MV-4-11 (cell line): ENCODE data around the gene SH2D3C.
A peak's percentile ranks its signal among the peaks of the same experiment; 100 is the strongest.

ENCODE experiments used
- DNase-seq: peaks from one replicate; lab custom pipeline; 2025; lab: John Stamatoyannopoulos, UW

The SH2D3C gene

GRCh38 chr9:127778280-127779135, at the start of gene SH2D3C:
Gene SH2D3C, minus strand, starts transcription at chr9:127778666. Its CDS starts 39 bp downstream, at chr9:127778627.
- peak; percentile 78 for DNase-seq

DNA sequence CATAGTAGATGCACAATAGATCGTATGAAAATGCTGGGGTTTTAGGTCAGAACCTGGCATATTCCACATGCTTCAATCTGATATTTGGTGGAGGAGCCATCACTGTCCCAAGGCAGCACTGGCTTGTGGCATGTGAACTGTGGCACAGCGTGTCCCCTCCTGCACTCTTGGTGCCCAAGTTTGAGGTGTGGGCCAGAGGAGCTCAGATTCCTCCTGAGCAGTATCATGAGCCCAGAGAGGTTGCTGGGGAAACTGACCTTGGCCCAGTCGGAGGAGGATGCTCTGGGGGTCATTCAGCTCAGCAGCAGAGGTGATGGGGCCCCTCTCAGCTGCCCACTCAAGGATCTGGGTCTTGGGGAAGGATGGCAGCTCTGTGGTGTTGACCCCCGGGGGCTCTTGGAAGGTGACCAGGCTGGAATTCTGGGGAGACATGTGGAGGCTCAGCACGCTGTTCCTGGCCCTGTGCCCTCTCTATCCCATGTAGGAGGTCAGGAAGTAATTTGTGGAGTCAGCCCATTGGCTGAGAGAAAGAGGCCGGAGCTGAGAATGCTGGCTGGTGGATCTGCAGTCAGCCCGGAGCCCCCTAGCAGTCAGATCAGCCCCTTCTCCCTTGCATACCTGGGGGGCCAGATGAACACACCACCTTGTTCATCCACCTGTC, 47.9 kb upstream of the SH2D3C start:
- no peak for DNase-seq

- no peak for DNase-seq
These were observed 47.0 kb upstream of the SH2D3C start for GRCh38 chr9:127825319-127826051.

DNA sequence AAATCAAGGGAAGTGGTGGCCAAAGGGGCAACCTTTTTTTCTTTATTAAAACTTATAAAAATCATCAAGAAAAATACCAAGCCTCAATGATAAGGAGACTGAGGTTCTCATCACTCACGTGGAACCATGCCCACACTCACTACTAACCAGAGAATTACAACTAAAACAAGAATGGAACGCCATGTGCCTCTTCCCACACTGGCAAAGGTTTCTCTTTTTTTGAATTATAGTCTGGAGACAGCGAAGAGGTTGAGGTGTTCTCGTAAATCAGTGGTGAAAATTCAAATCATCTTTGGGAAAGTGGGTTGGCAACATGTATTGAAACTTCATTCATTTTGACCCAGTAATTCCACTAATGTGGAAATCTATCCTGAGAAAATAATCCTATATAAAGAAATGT, 43.6 kb upstream of the SH2D3C start:
- DNase-seq: no peak

GRCh38 chr9:127818574-127818973, 40.1 kb upstream of the SH2D3C start:
- no peak for DNase-seq

DNA sequence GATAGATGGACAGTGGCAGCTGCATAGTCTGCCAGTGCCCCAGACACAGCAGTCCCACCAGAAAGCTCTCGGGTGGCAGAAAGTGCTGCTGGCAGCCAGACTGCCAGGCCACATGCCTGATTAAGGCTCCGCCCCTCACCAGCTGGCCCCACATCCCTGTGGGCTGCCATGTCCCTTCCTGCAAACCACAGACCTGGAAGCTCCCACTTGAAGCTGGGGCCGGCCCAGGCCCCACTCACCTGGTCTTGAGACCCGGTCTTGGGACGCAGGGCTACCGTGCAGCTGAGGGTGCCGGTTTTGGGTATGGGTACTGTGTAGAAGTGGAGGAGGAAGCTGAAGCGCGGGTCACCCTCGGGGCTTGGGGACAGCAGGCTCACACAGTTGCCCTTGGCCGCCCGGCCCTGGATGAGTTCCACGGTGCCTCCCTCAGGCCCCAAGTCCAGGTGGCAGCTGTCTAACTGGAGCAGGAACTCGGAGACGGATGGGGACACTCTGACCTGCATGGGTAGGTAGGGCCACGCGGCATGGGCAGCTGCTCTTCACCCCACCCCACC, 39.5 kb upstream of the SH2D3C start:
- DNase-seq: no peak

GRCh38 chr9:127816728-127817127, 38.3 kb upstream of the SH2D3C start:
- no peak for DNase-seq

DNA sequence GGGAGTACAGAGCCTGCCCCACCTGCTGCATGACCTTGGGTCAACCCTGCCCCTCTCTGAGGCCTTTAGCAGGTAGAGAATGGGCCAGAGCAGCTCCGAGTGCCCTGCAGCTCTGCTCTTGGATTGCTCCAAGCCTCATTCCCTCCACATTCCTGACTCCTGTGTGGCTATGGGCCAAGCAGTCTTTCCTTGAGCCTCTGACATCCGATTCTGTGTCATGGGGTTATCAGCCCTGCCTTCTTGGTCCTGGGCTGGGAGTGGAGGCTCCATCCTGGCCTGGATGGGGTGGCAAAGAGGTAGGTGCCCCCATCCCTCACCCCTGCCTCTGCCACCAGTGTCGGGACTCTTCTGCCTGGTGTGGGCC, 37.9 kb upstream of the SH2D3C start:
- no peak for DNase-seq

- no peak for DNase-seq
These were observed 37.3 kb upstream of the SH2D3C start for GRCh38 chr9:127815512-127816361.

GRCh38 chr9:127814619-127815511, 36.4 kb upstream of the SH2D3C start:
- DNase-seq: no peak

- no peak for DNase-seq
These were observed 35.3 kb upstream of the SH2D3C start for GRCh38 chr9:127813686-127814226.

DNA sequence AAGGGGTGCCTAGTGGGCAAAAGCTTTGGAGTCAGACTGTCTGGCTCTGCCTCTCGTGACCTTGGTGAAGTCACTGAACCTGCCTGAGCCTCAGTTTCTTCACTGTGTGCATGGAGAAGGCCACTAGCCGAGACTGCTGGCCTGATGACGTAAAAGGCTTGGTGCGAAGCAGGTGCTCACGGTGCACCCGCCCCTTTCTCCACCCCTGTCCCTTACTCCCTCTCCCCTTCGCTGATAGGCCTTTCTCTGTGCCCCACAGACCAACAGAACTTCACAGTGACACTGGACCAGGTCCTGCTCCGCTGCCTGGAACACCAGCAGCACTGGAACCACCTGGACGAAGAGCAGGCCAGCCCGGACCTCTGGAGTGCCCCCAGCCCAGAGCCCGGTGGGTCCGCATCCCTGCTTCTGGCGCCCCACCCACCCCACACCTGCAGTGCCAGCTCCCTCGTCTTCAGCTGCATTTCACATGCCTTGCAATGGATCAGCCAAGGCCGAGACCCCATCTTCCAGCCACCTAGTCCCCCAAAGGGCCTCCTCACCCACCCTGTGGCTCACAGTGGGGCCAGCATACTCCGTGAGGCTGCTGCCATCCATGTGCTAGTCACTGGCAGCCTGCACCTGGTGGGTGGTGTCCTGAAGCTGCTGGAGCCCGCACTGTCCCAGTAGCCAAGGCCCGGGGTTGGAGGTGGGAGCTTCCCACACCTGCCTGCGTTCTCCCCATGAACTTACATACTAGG, 34.6 kb upstream of the SH2D3C start:
- DNase-seq: no peak

DNA sequence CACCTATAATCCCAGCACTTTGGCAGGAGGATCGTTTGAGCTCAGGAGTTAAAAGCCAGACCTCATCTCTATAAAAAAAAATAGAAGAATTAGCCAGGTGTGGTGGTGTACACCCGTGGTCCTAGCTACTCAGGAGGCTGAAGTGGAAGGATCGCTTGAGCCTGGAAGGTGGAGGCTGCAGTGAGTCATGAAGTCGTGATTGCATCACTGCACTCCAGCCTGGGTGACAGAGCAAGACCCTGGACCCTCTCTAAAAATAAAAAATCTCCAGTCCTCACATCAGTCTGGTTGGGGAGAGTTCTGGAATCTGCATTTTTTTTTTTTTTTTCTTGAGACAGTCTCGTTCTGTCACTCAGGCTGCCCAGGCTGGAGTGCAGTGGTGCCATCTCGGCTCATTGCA, 33.5 kb upstream of the SH2D3C start:
- no peak for DNase-seq

DNA sequence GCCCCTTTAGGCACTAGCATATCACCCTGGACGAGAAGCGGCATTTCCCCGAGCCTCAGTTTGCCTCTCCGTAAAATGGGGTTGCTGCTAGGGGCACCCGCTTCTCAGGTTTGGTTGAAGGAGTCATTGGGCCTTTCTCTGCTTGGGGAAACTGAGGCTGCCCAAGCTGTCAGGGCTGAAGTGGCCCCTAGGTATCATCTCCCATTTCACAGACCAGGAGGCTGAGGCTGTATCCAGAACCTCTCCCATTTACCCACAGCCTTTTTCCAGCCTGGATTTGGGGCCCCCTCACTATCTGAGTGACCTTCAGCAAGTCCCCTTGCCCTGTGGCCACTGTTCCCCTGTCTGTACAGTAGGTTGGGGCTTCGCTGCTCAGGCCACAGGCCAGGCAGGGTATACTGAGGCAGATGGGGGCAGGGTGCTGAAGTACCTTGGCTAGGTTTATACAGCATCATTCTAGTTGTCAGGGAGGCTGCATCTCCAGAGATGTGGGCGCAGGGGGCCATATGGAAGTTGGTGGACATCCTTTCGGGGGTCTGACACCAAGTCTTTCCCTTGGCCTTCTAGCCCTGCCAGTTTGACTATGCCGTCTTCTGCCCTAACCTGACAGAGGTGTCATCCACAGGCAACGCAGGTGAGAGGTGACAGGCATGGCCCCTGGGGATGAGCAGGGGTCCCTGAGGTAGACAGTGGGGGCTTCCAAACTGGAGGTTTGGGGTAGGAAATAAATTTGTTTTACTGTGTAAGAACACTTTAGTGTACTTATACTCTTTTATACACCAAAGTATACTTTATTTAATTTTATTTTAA, 32.1 kb upstream of the SH2D3C start:
- DNase-seq: no peak

- no peak for DNase-seq
These were observed 31.3 kb upstream of the SH2D3C start for GRCh38 chr9:127809540-127810377.

- no peak for DNase-seq
These were observed 30.6 kb upstream of the SH2D3C start for GRCh38 chr9:127809002-127809539.

DNA sequence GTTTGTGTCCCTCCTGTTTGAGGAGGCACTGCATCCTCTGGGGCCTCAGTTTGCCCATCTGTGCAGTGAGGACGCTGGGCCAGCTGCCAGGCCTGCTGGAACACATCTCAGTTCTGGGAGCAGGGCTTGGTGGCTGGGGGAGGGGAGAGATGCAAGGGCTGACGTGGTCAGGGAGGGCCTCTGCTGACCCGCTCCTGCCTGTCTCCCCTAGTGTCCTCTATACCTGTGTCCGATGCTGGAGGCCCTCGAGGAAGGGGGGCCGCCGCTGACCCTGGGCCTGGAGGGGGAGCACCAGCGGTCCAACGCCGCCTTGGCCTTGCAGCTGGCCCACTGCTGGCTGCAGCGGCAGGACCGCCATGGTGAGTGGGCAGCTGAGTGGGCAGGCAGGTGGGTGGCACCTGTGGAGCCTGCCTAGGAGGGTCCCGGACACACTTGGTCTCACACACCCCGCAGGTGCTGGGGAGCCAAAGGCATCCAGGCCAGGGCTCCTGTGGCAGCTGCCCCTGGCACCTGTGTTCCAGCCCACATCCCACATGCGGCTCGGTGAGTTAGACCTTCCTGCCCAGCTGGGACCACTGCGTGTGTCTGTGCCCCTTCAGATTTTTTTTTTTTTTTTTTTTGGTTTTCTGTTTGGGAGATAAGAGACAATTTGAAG, 30.0 kb upstream of the SH2D3C start:
- no peak for DNase-seq
